Measurements from ENCODE around the gene PPP1R1C. TPM values are rescaled to one million over a fixed set of nuclear protein-coding genes. Genes with fewer than 3 reads are reported as not detected.

The PPP1R1C gene
- polyA plus RNA-seq, 1 donor from 2014 or later = not detected

DNA sequence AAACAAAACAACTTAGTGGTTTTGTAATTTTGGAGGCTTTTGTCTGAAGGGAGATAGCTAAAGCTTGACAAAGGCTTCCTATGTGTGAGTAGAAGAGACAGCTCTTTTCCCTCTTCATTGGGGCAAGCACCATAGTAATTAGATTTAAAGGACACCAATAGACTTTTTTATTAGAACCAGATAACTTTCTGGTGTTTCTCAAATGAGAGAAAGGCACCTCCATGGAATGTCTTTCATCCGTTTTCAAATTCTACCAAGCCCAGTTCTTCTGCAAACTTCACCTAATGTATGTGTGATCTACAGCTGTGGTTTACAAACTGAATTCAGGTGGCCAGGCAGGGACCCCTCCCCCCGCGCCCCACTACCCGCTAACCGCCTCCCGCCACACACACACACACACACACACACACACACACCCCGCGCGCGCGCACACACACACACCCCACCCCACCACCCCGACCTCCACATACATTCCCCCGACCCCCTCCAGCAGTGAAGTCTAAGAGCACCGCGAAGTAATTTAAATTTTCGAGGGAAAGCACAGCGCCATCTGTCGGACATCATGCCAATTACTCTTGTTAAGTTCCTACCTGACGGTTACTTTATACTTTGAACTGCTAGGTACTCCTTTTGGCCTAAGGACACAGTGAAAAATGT lies 31.6 kb upstream of the PPP1R1C start:
- no peak overlapping the region for H2AFZ ChIP-seq (ENCODE audit: low read depth, low read length)
- H4K20me1 ChIP-seq (ENCODE audit: insufficient read depth) = no peaks in the 10 kb centered on the region
- H3K27me3 ChIP-seq (ENCODE audit: insufficient read depth, low read depth, low read length) = no peaks in the 10 kb centered on the region
- no peaks in the 10 kb centered on the region for H3K36me3 ChIP-seq (ENCODE audit: insufficient read depth, low read length)
- H3K4me3 ChIP-seq (ENCODE audit: low read length) = no peak overlapping the region
- no peak overlapping the region for H3K27ac ChIP-seq (ENCODE audit: low read length)
- no peaks in the 10 kb centered on the region for H3F3A ChIP-seq (ENCODE audit: insufficient read depth, low read length, poor library complexity, severe bottlenecking)
- H3K9ac ChIP-seq (ENCODE audit: low read length) = no peak overlapping the region
- H3K4me2 ChIP-seq (ENCODE audit: low read length) = no peak overlapping the region
- H3K9me2 ChIP-seq (ENCODE audit: insufficient read depth, low read length) = no peaks in the 10 kb centered on the region
- TF ChIP-seq MXI1 (conservative IDR thresholded peaks at IDR 0.05; ENCODE audit: poor library complexity, severe bottlenecking) (no peak), TAF1 (IDR thresholded peaks at IDR 0.05; ENCODE audit: low read depth) (no peak), SMC3 (conservative IDR thresholded peaks at IDR 0.05; ENCODE audit: poor library complexity) (no peak), POLR2AphosphoS5 (IDR thresholded peaks at IDR 0.05) (no peak), EZH2 (IDR thresholded peaks at IDR 0.05; ENCODE audit: borderline replicate concordance, insufficient read depth, low read length, poor library complexity, severe bottlenecking) (no peak), REST (IDR thresholded peaks at IDR 0.05; ENCODE audit: borderline replicate concordance) (no peak)
- TF ChIP-seq, protein P1, sequence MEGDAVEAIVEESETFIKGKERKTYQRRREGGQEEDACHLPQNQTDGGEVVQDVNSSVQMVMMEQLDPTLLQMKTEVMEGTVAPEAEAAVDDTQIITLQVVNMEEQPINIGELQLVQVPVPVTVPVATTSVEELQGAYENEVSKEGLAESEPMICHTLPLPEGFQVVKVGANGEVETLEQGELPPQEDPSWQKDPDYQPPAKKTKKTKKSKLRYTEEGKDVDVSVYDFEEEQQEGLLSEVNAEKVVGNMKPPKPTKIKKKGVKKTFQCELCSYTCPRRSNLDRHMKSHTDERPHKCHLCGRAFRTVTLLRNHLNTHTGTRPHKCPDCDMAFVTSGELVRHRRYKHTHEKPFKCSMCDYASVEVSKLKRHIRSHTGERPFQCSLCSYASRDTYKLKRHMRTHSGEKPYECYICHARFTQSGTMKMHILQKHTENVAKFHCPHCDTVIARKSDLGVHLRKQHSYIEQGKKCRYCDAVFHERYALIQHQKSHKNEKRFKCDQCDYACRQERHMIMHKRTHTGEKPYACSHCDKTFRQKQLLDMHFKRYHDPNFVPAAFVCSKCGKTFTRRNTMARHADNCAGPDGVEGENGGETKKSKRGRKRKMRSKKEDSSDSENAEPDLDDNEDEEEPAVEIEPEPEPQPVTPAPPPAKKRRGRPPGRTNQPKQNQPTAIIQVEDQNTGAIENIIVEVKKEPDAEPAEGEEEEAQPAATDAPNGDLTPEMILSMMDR (IDR thresholded peaks at IDR 0.05; ENCODE audit: poor library complexity, severe bottlenecking) = peak; percentile 46
- H3K79me2 ChIP-seq (replicated peaks; ENCODE audit: insufficient read depth, low read length) = no peaks in the 10 kb centered on the region
- no peaks in the 10 kb centered on the region for H3K9me3 ChIP-seq (ENCODE audit: low read length)

DNA sequence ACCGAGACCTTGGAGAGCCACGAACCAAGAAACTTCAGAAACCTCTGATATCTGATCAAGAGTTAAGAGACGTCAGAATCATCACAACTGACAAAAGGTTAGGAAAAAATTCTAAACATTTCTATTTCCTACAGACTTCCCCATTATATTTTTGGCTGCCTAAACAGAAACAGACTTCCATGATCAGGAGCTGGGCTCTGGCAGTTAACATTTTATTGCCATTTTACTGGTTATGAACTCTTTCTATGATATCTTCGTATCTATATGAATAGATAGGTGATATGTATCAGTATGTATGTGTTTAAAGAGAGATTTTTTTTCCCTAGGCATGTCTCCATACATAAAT lies 31.1 kb upstream of the PPP1R1C start:
- no peak overlapping the region for H3K4me3 ChIP-seq (ENCODE audit: low read length)
- H4K20me1 ChIP-seq (ENCODE audit: insufficient read depth) = no peaks in the 10 kb centered on the region
- no peak overlapping the region for H3K27ac ChIP-seq (ENCODE audit: low read length)
- no peaks in the 10 kb centered on the region for H3K79me2 ChIP-seq (replicated peaks; ENCODE audit: insufficient read depth, low read length)
- no peaks in the 10 kb centered on the region for H3K9me2 ChIP-seq (ENCODE audit: insufficient read depth, low read length)
- no peak overlapping the region for H3K4me2 ChIP-seq (ENCODE audit: low read length)
- no peak overlapping the region for H3K9ac ChIP-seq (ENCODE audit: low read length)
- no peaks in the 10 kb centered on the region for H3K9me3 ChIP-seq (ENCODE audit: low read length)
- H2AFZ ChIP-seq (ENCODE audit: low read depth, low read length) = no peak overlapping the region
- no peaks in the 10 kb centered on the region for H3K27me3 ChIP-seq (ENCODE audit: insufficient read depth, low read depth, low read length)
- no peaks in the 10 kb centered on the region for H3F3A ChIP-seq (ENCODE audit: insufficient read depth, low read length, poor library complexity, severe bottlenecking)
- TF ChIP-seq REST (IDR thresholded peaks at IDR 0.05; ENCODE audit: borderline replicate concordance) = no peak
- TF ChIP-seq, protein P1 (IDR thresholded peaks at IDR 0.05; ENCODE audit: poor library complexity, severe bottlenecking) = no peak
- no peak for TF ChIP-seq POLR2AphosphoS5 (IDR thresholded peaks at IDR 0.05)
- TF ChIP-seq TAF1 (IDR thresholded peaks at IDR 0.05; ENCODE audit: low read depth) = no peak
- no peak for TF ChIP-seq EZH2 (IDR thresholded peaks at IDR 0.05; ENCODE audit: borderline replicate concordance, insufficient read depth, low read length, poor library complexity, severe bottlenecking)
- TF ChIP-seq MXI1 (conservative IDR thresholded peaks at IDR 0.05; ENCODE audit: poor library complexity, severe bottlenecking) = no peak
- TF ChIP-seq EP300 (conservative IDR thresholded peaks at IDR 0.05; ENCODE audit: poor library complexity, severe bottlenecking) = no peak
- no peak for TF ChIP-seq RAD21 (conservative IDR thresholded peaks at IDR 0.05)
- TF ChIP-seq SMC3 (conservative IDR thresholded peaks at IDR 0.05; ENCODE audit: poor library complexity) = no peak
- no peaks in the 10 kb centered on the region for H3K36me3 ChIP-seq (ENCODE audit: insufficient read depth, low read length)

Data from neural cell (in vitro differentiated cells).